Measurements from ENCODE around the gene RTN4R. TPM values are rescaled to one million over a fixed set of nuclear protein-coding genes. Genes with fewer than 3 reads are reported as not detected.

The RTN4R gene
- total and polyA plus RNA-seq, 9 of the 15 experiments (the other 6 are each of a cell fraction or from before 2014, with no cell fraction given), result 0.04 to 2.8 (median 1.4) TPM; not detected in 3

GRCh38 chr22:20243537-20244249 lies 24.4 kb downstream of the RTN4R start (continued):
- no peak for TF ChIP-seq ZBTB33 (CRISPR knock-in tag; IDR thresholded peaks at IDR 0.05)
- TF ChIP-seq ZNF12 (CRISPR knock-in tag; IDR thresholded peaks at IDR 0.05), result no peak
- TF ChIP-seq KAT8 (IDR thresholded peaks at IDR 0.05; ENCODE audit: low read depth), result no peak
- TF ChIP-seq ZNF584 (CRISPR knock-in tag; IDR thresholded peaks at IDR 0.05; ENCODE audit: low read depth), result 0 out of 2 replicates have a peak, but pooled peaks have one; percentile 20
- no peak for TF ChIP-seq ZBTB1 (CRISPR knock-in tag; IDR thresholded peaks at IDR 0.05; ENCODE audit: borderline replicate concordance, low read depth)
- TF ChIP-seq ZBTB11 (CRISPR knock-in tag; IDR thresholded peaks at IDR 0.05), result peak in 1 of 3 experiments; percentile 49; a peak in 1 of 6 replicates
- 0 out of 2 replicates have a peak, but pooled peaks have one; percentile 31 for TF ChIP-seq ZBTB9 (CRISPR knock-in tag; IDR thresholded peaks at IDR 0.05)
- no peak for TF ChIP-seq EP300 (IDR thresholded peaks at IDR 0.05; ENCODE audit: low read length)
- TF ChIP-seq ZNF408 (CRISPR knock-in tag; IDR thresholded peaks at IDR 0.05; ENCODE audit: low read depth), result no peak

All from K562 (cell line).